Fibroblast of villous mesenchyme (primary cell): Measurements from ENCODE around the gene FBXL16. TPM values are rescaled to one million over a fixed set of nuclear protein-coding genes. Genes with fewer than 3 reads are reported as not detected.

ENCODE experiments used
- DNase-seq: peaks from one replicate; pipeline ENCODE4 v3.0.0-alpha.2; 2010; ENCODE audit warnings: low read depth
- H3K4me3 ChIP-seq: 2 replicates; pipeline ENCODE4 v1.5.1; 2011; ENCODE audit warnings: low read depth, mild to moderate bottlenecking, low read length
- total RNA-seq: library from RNA; depleted of rRNA; stranded (reverse); fragments of >200 nt; gene quantifications from 2 replicates; pipeline ENCODE4 v1.2.3, GENCODE V29; 2012
- TF ChIP-seq, protein P1 (sequence below): IDR thresholded peaks from 2 replicates; pipeline ENCODE4 v1.5.1; 2012; ENCODE audit warnings: low read depth, mild to moderate bottlenecking, low read length; ENCODE audit not compliant: insufficient read depth

The FBXL16 gene
- total RNA-seq, 1 donor, result under 0.01 TPM

DNA sequence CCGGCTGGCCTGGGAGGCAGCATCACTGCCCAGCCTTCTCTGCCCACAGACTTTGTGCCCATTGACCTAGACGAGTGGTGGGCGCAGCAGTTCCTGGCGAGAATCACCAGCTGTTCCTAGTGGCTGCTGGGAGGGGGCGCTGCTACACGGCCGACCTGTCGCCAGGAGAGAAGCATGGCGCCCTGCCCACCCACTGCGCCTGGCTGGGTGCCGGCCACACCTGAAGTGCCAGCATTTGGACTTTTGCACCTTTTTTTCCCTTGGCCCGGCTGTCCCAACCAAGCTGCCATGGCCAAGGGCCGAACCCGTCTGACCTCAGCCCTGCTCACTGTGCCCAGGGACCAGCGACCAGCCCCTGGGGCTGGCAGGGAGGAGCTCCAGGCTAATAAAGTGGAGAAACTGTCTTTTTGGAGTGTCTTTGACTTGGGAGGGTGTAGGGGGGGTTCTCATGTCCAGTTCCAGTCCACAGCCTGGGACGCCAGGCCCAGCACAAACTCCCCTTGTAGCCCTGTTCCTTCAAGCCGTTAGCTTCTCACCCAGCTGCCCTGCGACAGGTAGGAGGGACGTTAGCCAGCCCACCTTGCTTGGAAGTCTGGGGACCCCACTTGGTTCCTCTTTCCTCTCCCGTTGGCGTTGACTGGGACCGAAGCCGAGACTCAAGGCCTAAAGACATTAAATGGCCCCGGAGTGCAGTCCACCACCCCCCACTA, 57.4 kb downstream of the FBXL16 start:
- peak overlapping the region; percentile 63 for H3K4me3 ChIP-seq
- TF ChIP-seq, protein P1, sequence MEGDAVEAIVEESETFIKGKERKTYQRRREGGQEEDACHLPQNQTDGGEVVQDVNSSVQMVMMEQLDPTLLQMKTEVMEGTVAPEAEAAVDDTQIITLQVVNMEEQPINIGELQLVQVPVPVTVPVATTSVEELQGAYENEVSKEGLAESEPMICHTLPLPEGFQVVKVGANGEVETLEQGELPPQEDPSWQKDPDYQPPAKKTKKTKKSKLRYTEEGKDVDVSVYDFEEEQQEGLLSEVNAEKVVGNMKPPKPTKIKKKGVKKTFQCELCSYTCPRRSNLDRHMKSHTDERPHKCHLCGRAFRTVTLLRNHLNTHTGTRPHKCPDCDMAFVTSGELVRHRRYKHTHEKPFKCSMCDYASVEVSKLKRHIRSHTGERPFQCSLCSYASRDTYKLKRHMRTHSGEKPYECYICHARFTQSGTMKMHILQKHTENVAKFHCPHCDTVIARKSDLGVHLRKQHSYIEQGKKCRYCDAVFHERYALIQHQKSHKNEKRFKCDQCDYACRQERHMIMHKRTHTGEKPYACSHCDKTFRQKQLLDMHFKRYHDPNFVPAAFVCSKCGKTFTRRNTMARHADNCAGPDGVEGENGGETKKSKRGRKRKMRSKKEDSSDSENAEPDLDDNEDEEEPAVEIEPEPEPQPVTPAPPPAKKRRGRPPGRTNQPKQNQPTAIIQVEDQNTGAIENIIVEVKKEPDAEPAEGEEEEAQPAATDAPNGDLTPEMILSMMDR, result peak; percentile 40
- DNase-seq, result no peak

DNA sequence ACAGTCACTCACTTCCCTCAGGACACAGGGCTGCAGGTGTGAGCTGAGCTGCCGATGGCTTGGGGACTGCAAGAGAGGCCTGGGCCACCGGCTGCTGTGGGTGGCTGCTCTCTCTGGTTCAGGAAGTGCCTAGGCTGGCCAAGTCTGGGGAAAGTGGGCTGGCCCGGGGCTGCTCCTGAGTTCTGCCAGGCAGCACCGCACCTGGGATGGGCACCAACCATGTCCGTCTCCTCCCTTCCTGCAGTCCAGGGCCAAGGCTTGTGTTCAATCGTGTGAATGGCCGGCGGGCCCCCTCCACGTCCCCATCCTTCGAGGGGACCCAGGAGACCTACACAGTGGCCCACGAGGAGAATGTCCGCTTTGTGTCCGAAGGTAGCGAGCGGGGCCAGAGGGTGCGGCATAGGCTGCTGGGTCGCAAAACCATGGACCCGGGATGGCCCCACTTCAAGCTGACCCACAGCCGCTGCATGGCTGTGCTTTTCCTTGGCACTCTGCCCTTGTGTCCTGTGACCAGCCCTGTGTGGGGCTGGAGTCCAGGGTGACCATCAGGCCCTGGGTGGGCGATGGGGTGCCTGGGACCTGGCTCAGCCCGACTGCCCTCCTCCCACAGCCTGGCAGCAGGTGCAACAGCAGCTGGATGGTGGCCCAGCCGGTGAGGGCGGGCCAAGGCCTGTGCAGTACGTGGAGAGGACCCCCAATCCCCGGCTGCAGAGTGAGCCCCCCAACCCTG, 58.3 kb downstream of the FBXL16 start:
- TF ChIP-seq, protein P1, result no peak
- no peak for DNase-seq
- no peak overlapping the region for H3K4me3 ChIP-seq

DNA sequence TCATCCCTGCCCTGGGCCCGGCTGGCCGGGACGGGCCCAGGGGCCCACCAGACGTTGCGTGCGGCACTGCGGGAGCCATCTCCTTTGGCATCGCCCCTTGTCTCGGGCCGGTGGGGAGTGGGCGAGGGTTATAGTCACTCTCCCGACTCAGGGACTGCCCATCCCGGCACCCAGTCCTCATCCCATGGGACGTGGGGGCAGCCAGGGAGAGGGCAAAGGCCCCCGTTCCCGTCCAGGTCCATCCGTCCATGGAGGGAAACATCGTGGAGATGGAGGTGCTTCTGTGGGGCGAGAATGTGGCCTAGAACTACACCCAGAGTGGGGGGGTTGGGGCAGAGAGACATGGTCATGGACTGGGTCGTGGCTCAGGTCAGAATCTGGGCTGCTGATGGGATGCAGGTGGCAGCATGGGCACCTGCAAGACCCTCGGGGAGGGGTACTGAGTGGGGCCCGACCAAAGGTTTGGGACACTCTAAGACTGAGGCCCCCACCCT, 58.9 kb downstream of the FBXL16 start:
- TF ChIP-seq, protein P1, result no peak
- no peak overlapping the region for H3K4me3 ChIP-seq
- DNase-seq, result no peak

DNA sequence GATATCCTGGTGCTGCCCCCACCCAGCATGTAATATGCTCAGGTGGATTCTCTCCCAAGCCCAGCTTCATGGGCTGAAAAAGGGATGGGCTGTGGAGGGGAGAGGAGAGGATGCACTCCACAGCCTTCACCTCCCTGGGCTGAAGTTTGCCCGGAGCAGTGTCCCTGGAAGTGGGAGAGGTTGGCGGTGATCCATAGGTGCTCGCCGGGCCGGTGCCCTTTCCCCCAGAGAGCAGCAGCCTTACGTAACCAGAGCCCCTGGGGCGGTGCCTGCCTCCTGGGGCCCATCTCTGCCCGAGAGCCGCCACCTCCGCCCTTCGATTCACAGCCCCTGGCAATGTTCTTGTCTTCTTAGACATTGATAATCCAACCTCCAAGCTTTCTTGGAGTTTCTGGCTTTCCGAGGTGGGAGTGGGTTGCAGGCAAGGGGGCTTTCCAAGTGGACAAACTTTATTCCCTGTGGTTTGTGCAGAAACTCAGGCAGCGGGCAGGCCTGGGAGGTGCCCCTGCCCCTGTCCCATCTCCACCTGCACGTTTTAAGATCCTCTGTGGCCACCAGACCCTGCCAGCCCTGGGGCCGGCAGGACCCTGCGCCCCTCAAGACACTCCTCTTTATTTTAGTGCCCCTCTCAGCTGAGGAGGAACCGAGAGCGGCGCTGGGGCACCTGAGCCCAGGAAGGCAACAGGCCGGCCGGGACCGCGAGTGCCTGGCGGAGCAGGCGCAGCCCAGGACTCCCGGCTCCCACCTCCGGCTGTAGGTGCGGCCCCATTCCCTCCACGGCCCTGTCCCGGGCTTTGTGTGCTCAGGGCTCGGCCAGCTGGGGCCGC, 59.5 kb downstream of the FBXL16 start:
- TF ChIP-seq, protein P1, result no peak

DNA sequence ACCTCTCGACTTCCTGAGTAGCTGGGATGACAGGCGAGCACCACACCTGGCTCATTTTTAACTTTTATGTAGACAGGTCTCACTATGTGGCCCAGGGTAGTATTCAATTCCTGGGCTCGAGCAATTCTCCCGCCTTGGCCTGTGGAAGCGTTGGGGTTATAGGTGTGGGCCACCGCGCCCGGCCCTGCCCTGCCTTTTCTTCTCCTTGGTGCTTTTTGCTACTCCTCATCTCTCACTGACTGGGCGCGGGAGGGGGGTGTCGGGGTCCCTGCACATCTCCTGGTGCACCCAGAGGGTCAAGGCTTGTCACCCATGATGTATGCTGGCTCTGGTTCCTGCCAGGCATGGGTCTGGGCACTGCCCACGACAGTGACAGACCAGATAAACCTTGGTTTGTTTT, 61.0 kb downstream of the FBXL16 start:
- TF ChIP-seq, protein P1, result no peak
- DNase-seq, result no peak
- no peak overlapping the region for H3K4me3 ChIP-seq

More for the DNA sequence above, 59.5 kb downstream of the FBXL16 start:
- H3K4me3 ChIP-seq, result no peak overlapping the region
- no peak for DNase-seq

DNA sequence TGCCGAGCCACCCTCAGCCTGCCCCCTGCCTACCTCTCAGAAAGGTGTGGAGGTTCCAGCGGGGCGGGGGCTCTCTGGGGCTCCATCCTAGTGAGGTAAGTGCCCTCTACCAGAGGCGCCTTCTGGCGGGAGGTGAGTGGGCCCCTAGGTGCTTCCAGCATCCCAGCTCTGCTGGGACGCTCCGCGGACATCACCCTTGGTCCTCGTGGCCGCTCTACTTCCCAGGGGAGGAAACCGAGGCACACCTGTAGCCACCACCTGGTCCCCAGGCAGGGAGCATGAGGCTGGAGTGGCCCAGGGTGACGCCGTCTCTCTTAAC, 62.6 kb downstream of the FBXL16 start:
- DNase-seq, result no peak
- H3K4me3 ChIP-seq, result peak overlapping the region; percentile 81
- TF ChIP-seq, protein P1, result no peak

Other genes starting within 250 kb of the FBXL16 start
- gene CAPN15, start 178.1 kb downstream of the FBXL16 start, total RNA-seq, result 37.1 and 43.2 TPM in 2 replicates
- gene PRR35, start 145.4 kb downstream of the FBXL16 start, total RNA-seq, result not detected in 2 replicates
- 1.7 and 3.2 TPM in 2 replicates for gene NHLRC4, start 138.8 kb downstream of the FBXL16 start, total RNA-seq
- 22.0 and 33.8 TPM in 2 replicates for gene PIGQ, start 135.8 kb downstream of the FBXL16 start, total RNA-seq
- gene RAB40C, start 115.7 kb downstream of the FBXL16 start, total RNA-seq, result 9.9 and 10.6 TPM in 2 replicates
- gene WFIKKN1, start 74.8 kb downstream of the FBXL16 start, total RNA-seq, result under 0.01 and 0.43 TPM in 2 replicates
- gene METTL26, start 69.5 kb downstream of the FBXL16 start, total RNA-seq, result 51.8 and 78.3 TPM in 2 replicates
- 14.8 and 16.0 TPM in 2 replicates for gene MCRIP2, start 64.0 kb downstream of the FBXL16 start, total RNA-seq
- gene WDR90, start 56.4 kb downstream of the FBXL16 start, total RNA-seq, result 12.5 and 18.7 TPM in 2 replicates
- gene RHOT2, start 37.7 kb downstream of the FBXL16 start, total RNA-seq, result 44.0 and 53.1 TPM in 2 replicates
- gene RHBDL1, start 30.1 kb downstream of the FBXL16 start, total RNA-seq, result 1.3 and 1.9 TPM in 2 replicates
- 100 and 113 TPM in 2 replicates for gene STUB1, start 25.4 kb downstream of the FBXL16 start, total RNA-seq
- gene JMJD8, start 21.5 kb downstream of the FBXL16 start, total RNA-seq, result 35.4 and 36.3 TPM in 2 replicates
- gene WDR24, start 15.4 kb downstream of the FBXL16 start, total RNA-seq, result 8.2 and 9.0 TPM in 2 replicates
- gene METRN, start 9.3 kb upstream of the FBXL16 start, total RNA-seq, result 39.3 and 44.5 TPM in 2 replicates
- gene ANTKMT, start 15.3 kb upstream of the FBXL16 start, total RNA-seq, result 19.4 and 37.0 TPM in 2 replicates
- gene CCDC78, start 20.6 kb upstream of the FBXL16 start, total RNA-seq, result 1.3 and 3.2 TPM in 2 replicates
- gene HAGHL, start 21.3 kb upstream of the FBXL16 start, total RNA-seq, result 14.7 and 21.9 TPM in 2 replicates
- gene CIAO3, start 35.2 kb upstream of the FBXL16 start, total RNA-seq, result 31.6 and 37.1 TPM in 2 replicates
- 0.32 and 0.86 TPM in 2 replicates for gene MSLN, start 54.9 kb upstream of the FBXL16 start, total RNA-seq
- 21.2 and 32.2 TPM in 2 replicates for gene RPUSD1, start 82.6 kb upstream of the FBXL16 start, total RNA-seq
- 13.8 and 13.9 TPM in 2 replicates for gene CHTF18, start 82.8 kb upstream of the FBXL16 start, total RNA-seq
- not detected in 2 replicates for gene GNG13, start 94.9 kb upstream of the FBXL16 start, total RNA-seq